Glutamatergic neuron (in vitro differentiated cells): Measurements from ENCODE around the gene TEC. TPM values are rescaled to one million over a fixed set of nuclear protein-coding genes. Genes with fewer than 3 reads are reported as not detected.

ENCODE experiments used
- DNase-seq: peaks from one replicate; pipeline ENCODE4 v3.0.0; 2022
- H3K27ac Mint-ChIP-seq: one replicate; pipeline ENCODE4 v1.8.0; 2020; ENCODE audit warnings: mild to moderate bottlenecking, mixed read lengths, inconsistent platforms; ENCODE audit not compliant: unreplicated experiment
- H3K27me3 Mint-ChIP-seq: one replicate; pipeline ENCODE4 v1.8.0; 2020; ENCODE audit warnings: mild to moderate bottlenecking, moderate library complexity, mixed read lengths, inconsistent platforms; ENCODE audit not compliant: unreplicated experiment
- H3K36me3 Mint-ChIP-seq: one replicate; pipeline ENCODE4 v1.8.0; 2020; ENCODE audit warnings: mild to moderate bottlenecking, mixed read lengths, inconsistent platforms; ENCODE audit not compliant: unreplicated experiment
- H3K4me1 Mint-ChIP-seq: one replicate; pipeline ENCODE4 v1.8.0; 2020; ENCODE audit warnings: mild to moderate bottlenecking, low read depth, mixed read lengths, inconsistent platforms; ENCODE audit not compliant: unreplicated experiment
- H3K4me3 Mint-ChIP-seq: one replicate; pipeline ENCODE4 v1.8.0; 2020; ENCODE audit warnings: mild to moderate bottlenecking, mixed read lengths, inconsistent platforms; ENCODE audit not compliant: unreplicated experiment
- H3K9me3 Mint-ChIP-seq: one replicate; pipeline ENCODE4 v1.8.0; 2020; ENCODE audit warnings: mild to moderate bottlenecking, moderate library complexity, mixed read lengths, inconsistent platforms; ENCODE audit not compliant: unreplicated experiment
- CTCF ChIP-seq: fragments of 200-600 bp; sonication (generic); IDR thresholded peaks from one replicate; pipeline ENCODE4 v1.5.0; 2021; ENCODE audit not compliant: partially characterized antibody, unreplicated experiment
- total RNA-seq: library from RNA; stranded (reverse); fragmentation: NEBNext Ultra II Directional; extraction: Animal tissue kit (Norgen Biotek cat#: 25700); gene quantifications from one replicate; pipeline ENCODE4 v1.2.1, GENCODE V29; 2021; ENCODE audit not compliant: unreplicated experiment

TEC gene
- total RNA-seq, 1 donor from 2014 or later = 0.37 TPM

- DNase-seq = no peak
- Mint-ChIP-seq H3K27me3 (no peaks in the 10 kb centered on the region), H3K9me3 (no peaks in the 10 kb centered on the region), H3K4me1 (no peaks in the 10 kb centered on the region), H3K36me3 (no peaks in the 10 kb centered on the region), H3K27ac (no peak overlapping the region), H3K4me3 (no peak overlapping the region)
- no peak for TF ChIP-seq CTCF
These were observed 161.1 kb downstream of the TEC start for GRCh38 chr4:48108309-48109073.

GRCh38 chr4:48105230-48105629 is 164.4 kb downstream of the TEC start:
- DNase-seq = no peak
- Mint-ChIP-seq H3K4me3 (no peak overlapping the region), H3K9me3 (no peaks in the 10 kb centered on the region), H3K36me3 (no peaks in the 10 kb centered on the region), H3K4me1 (no peaks in the 10 kb centered on the region), H3K27me3 (no peaks in the 10 kb centered on the region), H3K27ac (no peak overlapping the region)
- TF ChIP-seq CTCF = no peak

- Mint-ChIP-seq H3K27ac (no peak overlapping the region), H3K36me3 (no peaks in the 10 kb centered on the region), H3K4me1 (no peaks in the 10 kb centered on the region), H3K9me3 (no peaks in the 10 kb centered on the region), H3K4me3 (no peak overlapping the region), H3K27me3 (no peaks in the 10 kb centered on the region)
- no peak for DNase-seq
- no peak for TF ChIP-seq CTCF
These were observed 166.0 kb downstream of the TEC start for GRCh38 chr4:48103483-48104139.

GRCh38 chr4:48102303-48102702 is 167.3 kb downstream of the TEC start:
- Mint-ChIP-seq H3K4me1 (no peaks in the 10 kb centered on the region), H3K4me3 (no peak overlapping the region), H3K27ac (no peak overlapping the region), H3K9me3 (no peaks in the 10 kb centered on the region), H3K27me3 (no peaks in the 10 kb centered on the region), H3K36me3 (no peaks in the 10 kb centered on the region)
- no peak for DNase-seq
- TF ChIP-seq CTCF = peak; percentile 30

- TF ChIP-seq CTCF = no peak
- no peaks in the 10 kb centered on the region for H3K4me1 Mint-ChIP-seq
- H3K4me3 Mint-ChIP-seq = no peak overlapping the region
- no peaks in the 10 kb centered on the region for H3K27me3 Mint-ChIP-seq
- no peaks in the 10 kb centered on the region for H3K36me3 Mint-ChIP-seq
- H3K9me3 Mint-ChIP-seq = no peaks in the 10 kb centered on the region
- no peak overlapping the region for H3K27ac Mint-ChIP-seq
- DNase-seq = no peak
These were observed 169.4 kb downstream of the TEC start for GRCh38 chr4:48100256-48100655.
